ENCODE results near the gene RGS4. TPM values are rescaled to one million over a fixed set of nuclear protein-coding genes. Genes with fewer than 3 reads are reported as not detected.

RGS4 gene
- total RNA-seq, 2 donors from 2014 or later = 0.37 to 1.9 TPM

GRCh38 chr1:163072658-163073057, 3.5 kb downstream of the RGS4 start:
- Histone ChIP-seq H3K4me1 (no peaks in the 10 kb centered on the region), H3K9me3 (no peaks in the 10 kb centered on the region), H3K4me3 (no peak overlapping the region), H3K27ac (no peak overlapping the region), H3K36me3 (no peaks in the 10 kb centered on the region), H3K9ac (ENCODE audit: low read depth in 2 of 2, low read length in 2 of 2) (no peak overlapping the region), H3K27me3 (no peaks in the 10 kb centered on the region)
- intact Hi-C loops (cut with DNase I) = loop anchor here (5.0 to 10.0 kb wide), 2 partner anchors 102 to 240 kb away; no protein-coding TSS in a partner anchor
- DNase-seq = no peak
- TF ChIP-seq, protein P1, sequence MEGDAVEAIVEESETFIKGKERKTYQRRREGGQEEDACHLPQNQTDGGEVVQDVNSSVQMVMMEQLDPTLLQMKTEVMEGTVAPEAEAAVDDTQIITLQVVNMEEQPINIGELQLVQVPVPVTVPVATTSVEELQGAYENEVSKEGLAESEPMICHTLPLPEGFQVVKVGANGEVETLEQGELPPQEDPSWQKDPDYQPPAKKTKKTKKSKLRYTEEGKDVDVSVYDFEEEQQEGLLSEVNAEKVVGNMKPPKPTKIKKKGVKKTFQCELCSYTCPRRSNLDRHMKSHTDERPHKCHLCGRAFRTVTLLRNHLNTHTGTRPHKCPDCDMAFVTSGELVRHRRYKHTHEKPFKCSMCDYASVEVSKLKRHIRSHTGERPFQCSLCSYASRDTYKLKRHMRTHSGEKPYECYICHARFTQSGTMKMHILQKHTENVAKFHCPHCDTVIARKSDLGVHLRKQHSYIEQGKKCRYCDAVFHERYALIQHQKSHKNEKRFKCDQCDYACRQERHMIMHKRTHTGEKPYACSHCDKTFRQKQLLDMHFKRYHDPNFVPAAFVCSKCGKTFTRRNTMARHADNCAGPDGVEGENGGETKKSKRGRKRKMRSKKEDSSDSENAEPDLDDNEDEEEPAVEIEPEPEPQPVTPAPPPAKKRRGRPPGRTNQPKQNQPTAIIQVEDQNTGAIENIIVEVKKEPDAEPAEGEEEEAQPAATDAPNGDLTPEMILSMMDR (IDR thresholded peaks at IDR 0.05) = no peak

DNA sequence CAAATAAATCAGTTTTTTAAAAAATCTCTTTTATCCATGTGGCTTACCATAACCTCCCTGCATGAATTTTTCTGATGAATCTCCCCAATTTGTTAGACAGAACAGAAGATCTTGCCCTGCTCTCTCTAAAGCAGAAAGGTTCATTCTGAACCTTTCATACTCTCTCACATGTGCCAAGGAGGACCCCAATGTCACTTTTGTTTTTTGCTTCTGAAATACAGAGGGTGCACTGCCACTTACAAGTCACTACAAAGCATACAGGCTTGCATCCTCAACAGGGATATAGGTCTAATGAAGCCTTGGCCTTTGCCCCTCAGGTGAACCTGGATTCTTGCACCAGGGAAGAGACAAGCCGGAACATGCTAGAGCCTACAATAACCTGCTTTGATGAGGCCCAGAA, 4.8 kb downstream of the RGS4 start:
- no peak overlapping the region for H3K4me3 ChIP-seq
- H3K4me1 ChIP-seq = no peaks in the 10 kb centered on the region

DNA sequence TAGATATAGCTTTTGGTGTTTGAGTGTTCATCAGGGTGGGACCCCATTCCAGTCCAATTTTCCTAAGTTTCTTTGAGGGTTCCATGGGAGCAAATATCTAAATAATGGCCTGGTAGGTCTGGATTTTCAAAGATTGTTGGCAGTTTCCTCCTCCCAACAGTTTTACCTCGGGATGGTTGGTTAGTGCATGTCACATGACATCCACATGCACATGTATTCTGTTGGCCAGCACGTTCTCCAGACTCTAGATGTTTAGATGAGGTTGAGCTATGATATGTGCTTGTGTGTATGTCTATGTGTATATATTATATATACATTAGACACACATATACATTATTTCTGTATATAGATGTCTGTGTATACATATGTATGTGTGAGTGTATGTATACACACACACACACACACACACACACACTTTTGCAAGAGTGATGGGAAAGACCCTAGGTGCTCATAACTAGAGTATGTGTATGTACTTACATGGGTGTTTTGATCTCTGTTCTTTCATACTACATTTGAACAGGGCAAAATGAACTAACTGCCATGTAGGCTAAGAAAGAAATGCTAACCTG, 5.6 kb downstream of the RGS4 start:
- TF ChIP-seq, protein P1 (IDR thresholded peaks at IDR 0.05) = no peak
- Histone ChIP-seq H3K9ac (ENCODE audit: low read depth in 2 of 2, low read length in 2 of 2) (no peak overlapping the region), H3K36me3 (no peaks in the 10 kb centered on the region), H3K4me1 (no peaks in the 10 kb centered on the region), H3K4me3 (no peak overlapping the region), H3K27ac (no peak overlapping the region), H3K9me3 (no peaks in the 10 kb centered on the region), H3K27me3 (no peaks in the 10 kb centered on the region)
- DNase-seq = no peak
- intact Hi-C loops (cut with DNase I) = loop anchor here (5.0 to 10.0 kb wide), 2 partner anchors 100 to 238 kb away; no protein-coding TSS in a partner anchor

More for the DNA sequence above, 4.8 kb downstream of the RGS4 start:
- Histone ChIP-seq H3K36me3 (no peaks in the 10 kb centered on the region), H3K27me3 (no peaks in the 10 kb centered on the region), H3K9me3 (no peaks in the 10 kb centered on the region), H3K27ac (no peak overlapping the region), H3K9ac (ENCODE audit: low read depth in 2 of 2, low read length in 2 of 2) (no peak overlapping the region)
- TF ChIP-seq, protein P1 (IDR thresholded peaks at IDR 0.05) = no peak
- DNase-seq = no peak
- intact Hi-C loops (cut with DNase I) = loop anchor here (5.0 to 10.0 kb wide), 2 partner anchors 101 to 238 kb away; no protein-coding TSS in a partner anchor

DNA sequence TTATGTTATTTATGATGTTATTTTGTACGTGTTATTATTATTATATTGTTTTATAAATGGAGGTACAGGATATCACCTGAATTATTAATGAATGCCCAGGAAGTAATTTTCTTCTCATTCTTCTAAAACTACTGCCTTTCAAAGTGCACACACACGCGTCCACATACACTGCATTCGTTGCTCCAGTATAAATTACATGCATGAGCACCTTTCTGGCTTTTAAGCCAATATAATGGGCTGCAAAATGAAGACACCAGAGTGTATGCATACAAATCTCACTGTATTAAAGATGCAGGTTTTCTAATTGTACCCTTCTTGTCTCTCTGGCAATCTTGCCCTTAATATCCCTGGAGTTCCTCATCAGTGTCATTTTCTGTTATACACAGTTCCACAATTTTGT, 6.9 kb downstream of the RGS4 start:
- H3K27ac ChIP-seq = no peak overlapping the region
- H3K4me1 ChIP-seq = no peaks in the 10 kb centered on the region
- H3K27me3 ChIP-seq = no peaks in the 10 kb centered on the region
- intact Hi-C loops (cut with DNase I) = loop anchor here (10.0 kb wide), 1 partner anchor 99 kb away; no protein-coding TSS in a partner anchor
- no peak overlapping the region for H3K9ac ChIP-seq (ENCODE audit: low read depth in 2 of 2, low read length in 2 of 2)
- no peak overlapping the region for H3K4me3 ChIP-seq
- no peaks in the 10 kb centered on the region for H3K9me3 ChIP-seq
- no peaks in the 10 kb centered on the region for H3K36me3 ChIP-seq
- TF ChIP-seq, protein P1 (IDR thresholded peaks at IDR 0.05) = no peak
- DNase-seq = no peak

GRCh38 chr1:163076446-163076845, 7.3 kb downstream of the RGS4 start:
- Histone ChIP-seq H3K9ac (ENCODE audit: low read depth in 2 of 2, low read length in 2 of 2) (no peak overlapping the region), H3K27ac (no peak overlapping the region), H3K9me3 (no peaks in the 10 kb centered on the region), H3K4me1 (no peaks in the 10 kb centered on the region), H3K4me3 (no peak overlapping the region), H3K36me3 (no peaks in the 10 kb centered on the region), H3K27me3 (no peaks in the 10 kb centered on the region)
- no peak for DNase-seq
- intact Hi-C loops (cut with DNase I) = loop anchor here (10.0 kb wide), 1 partner anchor 98 kb away; no protein-coding TSS in a partner anchor
- TF ChIP-seq, protein P1 (IDR thresholded peaks at IDR 0.05) = no peak
